ENCODE measurements around the gene DIS3L2. TPM values are rescaled to one million over a fixed set of nuclear protein-coding genes. Genes with fewer than 3 reads are reported as not detected.

DIS3L2 gene
- total and polyA plus RNA-seq, 2 of the 8 experiments (the other 6 are each of a cell fraction or from before 2014, with no cell fraction given), result 11.5 to 21.6 TPM

GRCh38 chr2:231926180-231926741, 35.3 kb upstream of the DIS3L2 start, which contains the start of gene NPPC (continued):
- TF ChIP-seq YY1 (IDR thresholded peaks at IDR 0.05; ENCODE audit: low read depth, low read length), result no peak
- TF ChIP-seq CBX8 (IDR thresholded peaks at IDR 0.05; ENCODE audit: borderline replicate concordance, low read depth, low read length), result no peak

Measured in H1 (cell line).